ENCODE data around the gene RNF133. TPM values are rescaled to one million over a fixed set of nuclear protein-coding genes. Genes with fewer than 3 reads are reported as not detected.

The RNF133 gene
- total and polyA plus RNA-seq, 12 donors: 0.13 to 3.2 (median 0.57) TPM; not detected in 3

- Histone ChIP-seq H3K27me3 (no peaks in the 10 kb centered on the region), H3K36me3 (replicated peaks in 1 of 2) (no peaks in the 10 kb centered on the region), H3K27ac (no peak overlapping the region), H3K4me3 (no peak overlapping the region), H3K9me3 (replicated peaks in 1 of 3) (no peaks in the 10 kb centered on the region), H3K4me1 (replicated peaks in 1 of 2) (no peaks in the 10 kb centered on the region)
- no peak for DNase-seq
- 94 to 98% (median 96%) methylated on average over 5 to 14 of the region's 14 CpGs for WGBS, 4 donors
- intact Hi-C loops (cut with DNase I): no loop called here
- TF ChIP-seq, protein P1, sequence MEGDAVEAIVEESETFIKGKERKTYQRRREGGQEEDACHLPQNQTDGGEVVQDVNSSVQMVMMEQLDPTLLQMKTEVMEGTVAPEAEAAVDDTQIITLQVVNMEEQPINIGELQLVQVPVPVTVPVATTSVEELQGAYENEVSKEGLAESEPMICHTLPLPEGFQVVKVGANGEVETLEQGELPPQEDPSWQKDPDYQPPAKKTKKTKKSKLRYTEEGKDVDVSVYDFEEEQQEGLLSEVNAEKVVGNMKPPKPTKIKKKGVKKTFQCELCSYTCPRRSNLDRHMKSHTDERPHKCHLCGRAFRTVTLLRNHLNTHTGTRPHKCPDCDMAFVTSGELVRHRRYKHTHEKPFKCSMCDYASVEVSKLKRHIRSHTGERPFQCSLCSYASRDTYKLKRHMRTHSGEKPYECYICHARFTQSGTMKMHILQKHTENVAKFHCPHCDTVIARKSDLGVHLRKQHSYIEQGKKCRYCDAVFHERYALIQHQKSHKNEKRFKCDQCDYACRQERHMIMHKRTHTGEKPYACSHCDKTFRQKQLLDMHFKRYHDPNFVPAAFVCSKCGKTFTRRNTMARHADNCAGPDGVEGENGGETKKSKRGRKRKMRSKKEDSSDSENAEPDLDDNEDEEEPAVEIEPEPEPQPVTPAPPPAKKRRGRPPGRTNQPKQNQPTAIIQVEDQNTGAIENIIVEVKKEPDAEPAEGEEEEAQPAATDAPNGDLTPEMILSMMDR (IDR thresholded peaks at IDR 0.05): no peak
- TF ChIP-seq POLR2A (IDR thresholded peaks at IDR 0.05): no peak
These were observed 7.2 kb downstream of the RNF133 start for GRCh38 chr7:122691569-122692235.

DNA sequence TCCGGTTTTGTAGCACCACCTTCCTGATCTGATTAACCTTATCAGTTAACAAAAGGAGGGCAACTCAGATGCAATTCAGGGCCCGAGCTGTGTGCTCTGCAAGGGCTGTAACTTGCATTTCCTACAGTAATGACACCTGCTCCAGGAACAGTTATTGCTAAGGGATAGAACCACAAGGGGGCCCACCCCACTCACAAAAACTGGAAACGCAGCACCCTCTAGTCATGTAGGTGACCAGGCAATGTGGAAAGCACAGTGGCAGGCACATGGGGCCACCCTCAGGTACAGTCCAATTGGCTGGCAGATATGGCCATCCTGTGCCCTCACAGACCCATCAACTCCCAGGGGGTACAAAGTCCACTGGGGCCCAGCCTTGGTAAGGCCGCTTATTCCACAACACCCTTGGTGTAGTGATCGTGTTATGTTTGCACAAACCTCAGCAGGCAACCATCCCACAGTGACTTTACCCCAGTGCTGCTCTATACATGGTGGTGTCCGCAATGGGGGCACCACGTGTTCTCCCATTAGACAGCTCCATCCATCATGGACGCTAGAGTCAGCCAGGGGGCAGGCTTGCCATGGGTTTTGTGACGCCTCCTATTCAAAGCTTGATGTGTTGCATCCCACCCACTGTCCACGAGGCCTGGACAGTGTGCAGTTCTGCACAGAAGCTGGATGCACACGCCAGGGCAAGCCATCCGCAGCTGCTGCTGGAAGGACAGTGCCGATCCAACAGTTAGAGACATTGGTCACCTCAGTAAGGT is 9.4 kb downstream of the RNF133 start:
- intact Hi-C loops (cut with DNase I): no loop called here
- Histone ChIP-seq H3K4me1 (replicated peaks in 1 of 2) (no peaks in the 10 kb centered on the region), H3K36me3 (replicated peaks in 1 of 2) (no peaks in the 10 kb centered on the region), H3K9me3 (replicated peaks in 1 of 3) (no peaks in the 10 kb centered on the region), H3K27me3 (no peaks in the 10 kb centered on the region), H3K27ac (no peak overlapping the region), H3K4me3 (no peak overlapping the region)
- no peak for DNase-seq
- 92 to 96% (median 94%) methylated on average over 10 to 13 of the region's 13 CpGs for WGBS, 4 donors
- TF ChIP-seq POLR2A (IDR thresholded peaks at IDR 0.05): no peak
- TF ChIP-seq, protein P1 (IDR thresholded peaks at IDR 0.05): no peak

DNA sequence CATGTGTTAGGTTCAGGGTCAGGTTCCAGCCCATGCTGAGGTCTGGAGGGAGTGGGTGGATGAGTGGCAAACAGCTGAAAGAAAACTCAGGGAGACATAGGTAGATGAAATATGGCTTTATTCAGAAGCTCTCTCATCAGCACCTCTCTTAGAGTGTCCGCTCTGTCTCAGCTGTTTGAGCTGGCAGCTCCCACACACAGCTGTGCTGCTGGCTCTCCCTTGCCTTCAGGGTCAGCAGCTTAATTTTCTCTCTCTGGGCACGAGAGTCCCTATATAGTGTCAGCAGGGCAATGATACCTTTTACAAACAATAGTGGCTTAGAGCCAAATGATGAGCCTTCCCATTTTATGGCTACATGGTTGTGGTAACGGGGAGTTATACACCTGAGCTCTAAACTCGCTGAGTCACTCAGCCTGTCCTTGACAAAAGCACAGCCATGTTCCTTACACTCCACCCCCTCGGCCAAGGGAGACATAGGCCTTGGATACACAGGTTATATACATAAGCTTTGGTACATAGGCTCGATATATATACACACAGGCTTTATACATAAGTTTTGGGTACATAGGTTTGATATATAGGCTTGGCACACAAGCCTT is 10.4 kb downstream of the RNF133 start:
- intact Hi-C loops (cut with DNase I): no loop called here

More for the DNA sequence above, 10.4 kb downstream of the RNF133 start:
- Histone ChIP-seq H3K4me1 (replicated peaks in 1 of 2) (no peaks in the 10 kb centered on the region), H3K4me3 (no peak overlapping the region), H3K9me3 (replicated peaks in 1 of 3) (no peaks in the 10 kb centered on the region), H3K36me3 (replicated peaks in 1 of 2) (no peaks in the 10 kb centered on the region), H3K27ac (no peak overlapping the region), H3K27me3 (no peaks in the 10 kb centered on the region)
- 62 to 95% (median 68%) methylated on average over 2 to 6 of the region's 6 CpGs for WGBS, 4 donors
- no peak for DNase-seq
- no peak for TF ChIP-seq POLR2A (IDR thresholded peaks at IDR 0.05)
- TF ChIP-seq, protein P1 (IDR thresholded peaks at IDR 0.05): no peak
